Liver (tissue), 3 donors: ENCODE results near the gene RMND5A.

Experiments used
- GABPA ChIP-seq, 2 donors: IDR thresholded peaks in 1 of 2; conservative IDR thresholded peaks in 1 of 2; 2 replicates each; pipeline ENCODE4 v1.6.1; 2016; ENCODE audit warnings: antibody characterized with exemption in 2 of 2, mild to moderate bottlenecking in 1 of 2, moderate library complexity in 1 of 2
- JUND ChIP-seq, 2 donors: IDR thresholded peaks; 2 replicates each; pipeline ENCODE4 v1.6.1; 2016; ENCODE audit warnings: antibody characterized with exemption in 2 of 2
- RAD21 ChIP-seq, 2 donors: IDR thresholded peaks; 2 replicates each; pipeline ENCODE4 v1.6.1; 2016; ENCODE audit warnings: antibody characterized with exemption in 2 of 2, mild to moderate bottlenecking in 2 of 2
- SP1 ChIP-seq: IDR thresholded peaks from 2 replicates; pipeline ENCODE4 v1.6.1; 2018; ENCODE audit warnings: antibody characterized with exemption, mild to moderate bottlenecking
- TAF1 ChIP-seq: conservative IDR thresholded peaks from 2 replicates; pipeline ENCODE4 v1.6.1; 2016; ENCODE audit warnings: antibody characterized with exemption, mild to moderate bottlenecking
- TF ChIP-seq, protein P1 (sequence below): fragments of 150-350 bp; IDR thresholded peaks from 2 replicates; pipeline ENCODE4 v1.5.1; 2017; ENCODE audit warnings: improper control_type of control experiment, low read depth, low read length; ENCODE audit not compliant: missing input control
- TF ChIP-seq, protein P2 (sequence below): IDR thresholded peaks from 2 replicates; pipeline ENCODE4 v1.6.1; 2016; ENCODE audit warnings: antibody characterized with exemption
- TF ChIP-seq, protein P3 (sequence below): IDR thresholded peaks from 2 replicates; pipeline ENCODE4 v1.6.1; 2016; ENCODE audit warnings: antibody characterized with exemption, mild to moderate bottlenecking
- donor health status: healthy.
- donor health status: healthy.

DNA sequence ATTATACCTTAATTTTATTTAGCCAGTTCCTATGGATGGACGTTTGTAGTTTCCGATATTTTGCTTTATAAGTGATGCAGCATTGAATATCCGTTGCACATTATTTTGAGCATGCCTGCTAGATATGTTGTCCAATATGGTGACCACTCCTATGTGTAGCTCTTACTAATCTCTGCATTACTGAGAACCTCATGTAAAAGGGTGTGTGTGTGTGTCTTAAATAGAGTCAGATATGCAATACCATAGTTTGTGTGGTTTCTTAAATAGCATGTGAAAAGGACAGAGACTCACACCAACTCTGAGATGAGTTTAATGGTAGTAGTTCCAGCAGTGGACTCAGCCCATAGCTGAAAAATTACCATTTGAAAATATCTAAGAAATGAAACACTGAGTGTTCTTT, 38.3 kb downstream of the RMND5A start:
- TF ChIP-seq, protein P1, sequence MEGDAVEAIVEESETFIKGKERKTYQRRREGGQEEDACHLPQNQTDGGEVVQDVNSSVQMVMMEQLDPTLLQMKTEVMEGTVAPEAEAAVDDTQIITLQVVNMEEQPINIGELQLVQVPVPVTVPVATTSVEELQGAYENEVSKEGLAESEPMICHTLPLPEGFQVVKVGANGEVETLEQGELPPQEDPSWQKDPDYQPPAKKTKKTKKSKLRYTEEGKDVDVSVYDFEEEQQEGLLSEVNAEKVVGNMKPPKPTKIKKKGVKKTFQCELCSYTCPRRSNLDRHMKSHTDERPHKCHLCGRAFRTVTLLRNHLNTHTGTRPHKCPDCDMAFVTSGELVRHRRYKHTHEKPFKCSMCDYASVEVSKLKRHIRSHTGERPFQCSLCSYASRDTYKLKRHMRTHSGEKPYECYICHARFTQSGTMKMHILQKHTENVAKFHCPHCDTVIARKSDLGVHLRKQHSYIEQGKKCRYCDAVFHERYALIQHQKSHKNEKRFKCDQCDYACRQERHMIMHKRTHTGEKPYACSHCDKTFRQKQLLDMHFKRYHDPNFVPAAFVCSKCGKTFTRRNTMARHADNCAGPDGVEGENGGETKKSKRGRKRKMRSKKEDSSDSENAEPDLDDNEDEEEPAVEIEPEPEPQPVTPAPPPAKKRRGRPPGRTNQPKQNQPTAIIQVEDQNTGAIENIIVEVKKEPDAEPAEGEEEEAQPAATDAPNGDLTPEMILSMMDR, result no peak
- TF ChIP-seq, protein P2, sequence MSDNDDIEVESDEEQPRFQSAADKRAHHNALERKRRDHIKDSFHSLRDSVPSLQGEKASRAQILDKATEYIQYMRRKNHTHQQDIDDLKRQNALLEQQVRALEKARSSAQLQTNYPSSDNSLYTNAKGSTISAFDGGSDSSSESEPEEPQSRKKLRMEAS, result no peak
- TF ChIP-seq, protein P3, sequence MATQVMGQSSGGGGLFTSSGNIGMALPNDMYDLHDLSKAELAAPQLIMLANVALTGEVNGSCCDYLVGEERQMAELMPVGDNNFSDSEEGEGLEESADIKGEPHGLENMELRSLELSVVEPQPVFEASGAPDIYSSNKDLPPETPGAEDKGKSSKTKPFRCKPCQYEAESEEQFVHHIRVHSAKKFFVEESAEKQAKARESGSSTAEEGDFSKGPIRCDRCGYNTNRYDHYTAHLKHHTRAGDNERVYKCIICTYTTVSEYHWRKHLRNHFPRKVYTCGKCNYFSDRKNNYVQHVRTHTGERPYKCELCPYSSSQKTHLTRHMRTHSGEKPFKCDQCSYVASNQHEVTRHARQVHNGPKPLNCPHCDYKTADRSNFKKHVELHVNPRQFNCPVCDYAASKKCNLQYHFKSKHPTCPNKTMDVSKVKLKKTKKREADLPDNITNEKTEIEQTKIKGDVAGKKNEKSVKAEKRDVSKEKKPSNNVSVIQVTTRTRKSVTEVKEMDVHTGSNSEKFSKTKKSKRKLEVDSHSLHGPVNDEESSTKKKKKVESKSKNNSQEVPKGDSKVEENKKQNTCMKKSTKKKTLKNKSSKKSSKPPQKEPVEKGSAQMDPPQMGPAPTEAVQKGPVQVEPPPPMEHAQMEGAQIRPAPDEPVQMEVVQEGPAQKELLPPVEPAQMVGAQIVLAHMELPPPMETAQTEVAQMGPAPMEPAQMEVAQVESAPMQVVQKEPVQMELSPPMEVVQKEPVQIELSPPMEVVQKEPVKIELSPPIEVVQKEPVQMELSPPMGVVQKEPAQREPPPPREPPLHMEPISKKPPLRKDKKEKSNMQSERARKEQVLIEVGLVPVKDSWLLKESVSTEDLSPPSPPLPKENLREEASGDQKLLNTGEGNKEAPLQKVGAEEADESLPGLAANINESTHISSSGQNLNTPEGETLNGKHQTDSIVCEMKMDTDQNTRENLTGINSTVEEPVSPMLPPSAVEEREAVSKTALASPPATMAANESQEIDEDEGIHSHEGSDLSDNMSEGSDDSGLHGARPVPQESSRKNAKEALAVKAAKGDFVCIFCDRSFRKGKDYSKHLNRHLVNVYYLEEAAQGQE, result no peak
- TF ChIP-seq RAD21 (IDR thresholded peaks at IDR 0.05) (no peak), JUND (IDR thresholded peaks at IDR 0.05) (no peak), SP1 (no peak), GABPA (IDR thresholded peaks at IDR 0.05 in 1 of 2, conservative IDR thresholded peaks at IDR 0.05 in 1 of 2) (no peak), TAF1 (no peak)
